Hepatocyte (in vitro differentiated cells): ENCODE data around the gene MYO5A. TPM values are rescaled to one million over a fixed set of nuclear protein-coding genes. Genes with fewer than 3 reads are reported as not detected.

Experiments
- DNase-seq: peaks from one replicate; pipeline ENCODE4 v3.0.0-alpha.2; 2016; ENCODE audit warnings: low spot score
- H2AFZ ChIP-seq: fragments of 200-600 bp; sonication (generic); 2 replicates; pipeline ENCODE4 v1.6.0; 2016; ENCODE audit warnings: antibody characterized with exemption, mild to moderate bottlenecking
- H3K27ac ChIP-seq: fragments of 200-600 bp; sonication (generic); 2 replicates; pipeline ENCODE4 v1.5.1; 2016; ENCODE audit warnings: mild to moderate bottlenecking
- H3K27me3 ChIP-seq: fragments of 200-600 bp; sonication (generic); 2 replicates; pipeline ENCODE4 v1.6.1; 2016
- H3K36me3 ChIP-seq: fragments of 200-600 bp; sonication (generic); replicated peaks from 2 replicates; pipeline ENCODE4 v1.5.1; 2016; ENCODE audit warnings: low read depth; ENCODE audit not compliant: insufficient read depth
- H3K4me1 ChIP-seq: fragments of 200-600 bp; sonication (generic); 2 replicates; pipeline ENCODE4 v1.5.1; 2016; ENCODE audit warnings: mild to moderate bottlenecking, moderate library complexity; ENCODE audit not compliant: insufficient read depth
- H3K4me2 ChIP-seq: fragments of 200-600 bp; sonication (generic); 2 replicates; pipeline ENCODE4 v1.6.0; 2016
- H3K4me3 ChIP-seq: fragments of 200-600 bp; sonication (generic); 2 replicates; pipeline ENCODE4 v1.5.1; 2016; ENCODE audit warnings: mild to moderate bottlenecking
- H3K79me2 ChIP-seq: fragments of 200-600 bp; sonication (generic); 2 replicates; pipeline ENCODE4 v1.6.0; 2017; ENCODE audit warnings: mild to moderate bottlenecking
- H3K9me2 ChIP-seq: fragments of 200-600 bp; sonication (generic); replicated peaks from 2 replicates; pipeline ENCODE4 v1.6.0; 2017; ENCODE audit warnings: mild to moderate bottlenecking; ENCODE audit not compliant: insufficient read depth
- H3K9me3 ChIP-seq: fragments of 200-600 bp; sonication (generic); 2 replicates; pipeline ENCODE4 v1.5.1; 2016; ENCODE audit warnings: low read depth, mild to moderate bottlenecking
- H4K20me1 ChIP-seq: fragments of 200-600 bp; sonication (generic); 2 replicates; pipeline ENCODE4 v1.6.0; 2016; ENCODE audit warnings: mild to moderate bottlenecking; ENCODE audit not compliant: insufficient read depth, poor library complexity, severe bottlenecking
- EZH2 ChIP-seq: fragments of 200-600 bp; sonication (generic); IDR thresholded peaks from 2 replicates; pipeline ENCODE4 v1.6.1; 2016; ENCODE audit warnings: antibody characterized with exemption, mild to moderate bottlenecking, borderline replicate concordance
- EZH2phosphoT487 ChIP-seq: fragments of 200-600 bp; sonication (generic); IDR thresholded peaks from one replicate; pipeline ENCODE4 v1.6.1; 2018; ENCODE audit warnings: antibody characterized with exemption, mild to moderate bottlenecking, low read depth, moderate library complexity; ENCODE audit not compliant: unreplicated experiment, severe bottlenecking
- WGBS: methylation state at CpG from one replicate; pipeline ENCODE4 v1.1.6; 2016; ENCODE audit warnings: low lambda C conversion rate; ENCODE audit errors: missing lambda C conversion rate; 5-methylcytosine and 5-hydroxymethylcytosine counted together
- polyA plus RNA-seq: library from polyadenylated mRNA; unstranded; fragments of >200 nt; fragmentation: Nextera tagmentation; extraction: Ambion mirVana; gene quantifications from 2 replicates; pipeline ENCODE4 v1.2.1, GENCODE V29; 2016
- total RNA-seq: library from RNA; depleted of rRNA; stranded (reverse); fragments of >200 nt; gene quantifications from 2 replicates; pipeline ENCODE4 v1.2.3, GENCODE V29; 2014
- TF ChIP-seq, protein P1 (sequence below): fragments of 200-600 bp; sonication (generic); IDR thresholded peaks from 2 replicates; pipeline ENCODE4 v1.5.1; 2016; ENCODE audit warnings: antibody characterized with exemption, mild to moderate bottlenecking; ENCODE audit not compliant: poor library complexity

MYO5A gene
- total and polyA plus RNA-seq, 2 experiments from 2014 or later, result 3.7 to 14.8 TPM

DNA sequence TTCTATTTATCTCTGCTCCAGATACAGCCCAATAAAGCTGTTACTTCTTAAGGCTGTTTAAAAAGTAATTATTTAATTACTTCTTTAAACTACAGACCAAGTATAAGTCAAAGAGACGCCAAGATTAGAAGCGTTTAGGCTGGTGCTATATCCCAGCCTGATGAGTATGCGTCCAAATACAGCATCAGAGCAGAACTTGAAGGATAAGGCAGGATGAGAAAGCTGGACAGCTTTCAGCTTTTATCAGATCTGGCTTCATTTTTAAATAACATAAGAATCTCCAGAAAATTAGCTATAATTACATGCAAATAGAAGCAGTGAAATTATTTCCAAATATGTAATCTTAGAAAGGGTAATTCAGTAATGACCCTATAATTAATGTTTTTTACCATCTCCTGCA, 122.8 kb downstream of the MYO5A start:
- no peaks in the 10 kb centered on the region for H3K4me1 ChIP-seq
- no peak overlapping the region for H3K4me2 ChIP-seq
- H3K27me3 ChIP-seq, result no peaks in the 10 kb centered on the region
- no peak overlapping the region for H2AFZ ChIP-seq
- H3K9me3 ChIP-seq, result no peaks in the 10 kb centered on the region
- no peaks in the 10 kb centered on the region for H3K36me3 ChIP-seq
- no peaks in the 10 kb centered on the region for H3K79me2 ChIP-seq
- H3K9me2 ChIP-seq, result no peaks in the 10 kb centered on the region
- H4K20me1 ChIP-seq, result no peaks in the 10 kb centered on the region
- H3K4me3 ChIP-seq, result no peak overlapping the region
- H3K27ac ChIP-seq, result no peak overlapping the region
- DNase-seq, result no peak
- TF ChIP-seq EZH2phosphoT487, result no peak
- TF ChIP-seq, protein P1, sequence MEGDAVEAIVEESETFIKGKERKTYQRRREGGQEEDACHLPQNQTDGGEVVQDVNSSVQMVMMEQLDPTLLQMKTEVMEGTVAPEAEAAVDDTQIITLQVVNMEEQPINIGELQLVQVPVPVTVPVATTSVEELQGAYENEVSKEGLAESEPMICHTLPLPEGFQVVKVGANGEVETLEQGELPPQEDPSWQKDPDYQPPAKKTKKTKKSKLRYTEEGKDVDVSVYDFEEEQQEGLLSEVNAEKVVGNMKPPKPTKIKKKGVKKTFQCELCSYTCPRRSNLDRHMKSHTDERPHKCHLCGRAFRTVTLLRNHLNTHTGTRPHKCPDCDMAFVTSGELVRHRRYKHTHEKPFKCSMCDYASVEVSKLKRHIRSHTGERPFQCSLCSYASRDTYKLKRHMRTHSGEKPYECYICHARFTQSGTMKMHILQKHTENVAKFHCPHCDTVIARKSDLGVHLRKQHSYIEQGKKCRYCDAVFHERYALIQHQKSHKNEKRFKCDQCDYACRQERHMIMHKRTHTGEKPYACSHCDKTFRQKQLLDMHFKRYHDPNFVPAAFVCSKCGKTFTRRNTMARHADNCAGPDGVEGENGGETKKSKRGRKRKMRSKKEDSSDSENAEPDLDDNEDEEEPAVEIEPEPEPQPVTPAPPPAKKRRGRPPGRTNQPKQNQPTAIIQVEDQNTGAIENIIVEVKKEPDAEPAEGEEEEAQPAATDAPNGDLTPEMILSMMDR, result no peak
- TF ChIP-seq EZH2, result no peak
- WGBS, result 84% methylated on average over 3 of the region's 3 CpGs

DNA sequence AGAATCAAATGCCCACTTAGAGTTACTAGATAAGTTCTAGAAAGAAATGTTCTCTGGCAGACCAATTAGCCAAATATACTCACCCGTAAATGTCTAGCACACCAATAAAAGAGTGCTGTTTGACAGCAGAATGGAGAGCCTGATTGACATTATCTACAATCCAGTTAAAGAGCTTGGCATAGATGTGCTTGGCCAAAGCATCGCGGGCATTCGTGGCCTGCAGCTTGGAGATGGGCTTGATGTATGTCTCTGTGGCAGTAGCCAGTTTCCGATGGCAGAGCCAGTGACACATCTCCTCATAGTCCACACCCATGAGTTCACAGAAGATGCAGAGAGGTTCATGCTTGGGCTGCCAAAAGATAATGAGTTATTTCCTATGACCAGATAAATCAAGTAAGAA, 131.6 kb downstream of the MYO5A start:
- no peaks in the 10 kb centered on the region for H4K20me1 ChIP-seq
- H3K27ac ChIP-seq, result no peak overlapping the region
- no peaks in the 10 kb centered on the region for H3K36me3 ChIP-seq
- H3K4me1 ChIP-seq, result no peaks in the 10 kb centered on the region
- 89% methylated on average over 5 of the region's 5 CpGs for WGBS
- no peaks in the 10 kb centered on the region for H3K27me3 ChIP-seq
- no peaks in the 10 kb centered on the region for H3K9me3 ChIP-seq
- H3K9me2 ChIP-seq, result no peaks in the 10 kb centered on the region
- no peak overlapping the region for H3K4me3 ChIP-seq
- no peaks in the 10 kb centered on the region for H3K79me2 ChIP-seq
- H2AFZ ChIP-seq, result no peak overlapping the region
- no peak for TF ChIP-seq EZH2
- TF ChIP-seq EZH2phosphoT487, result no peak
- TF ChIP-seq, protein P1, result no peak
- no peak overlapping the region for H3K4me2 ChIP-seq
- no peak for DNase-seq

- H3K79me2 ChIP-seq, result no peaks in the 10 kb centered on the region
- DNase-seq, result no peak
- H3K27me3 ChIP-seq, result no peaks in the 10 kb centered on the region
- no peaks in the 10 kb centered on the region for H4K20me1 ChIP-seq
- H3K4me1 ChIP-seq, result no peaks in the 10 kb centered on the region
- H3K36me3 ChIP-seq, result no peaks in the 10 kb centered on the region
- TF ChIP-seq EZH2, result no peak
- TF ChIP-seq, protein P1, result no peak
- TF ChIP-seq EZH2phosphoT487, result no peak
- no peak overlapping the region for H3K4me2 ChIP-seq
- H3K27ac ChIP-seq, result no peak overlapping the region
- 59% methylated on average over 3 of the region's 3 CpGs for WGBS
- H3K9me3 ChIP-seq, result no peaks in the 10 kb centered on the region
- no peak overlapping the region for H3K4me3 ChIP-seq
- no peaks in the 10 kb centered on the region for H3K9me2 ChIP-seq
- no peak overlapping the region for H2AFZ ChIP-seq
These were observed 134.6 kb downstream of the MYO5A start for GRCh38 chr15:52394118-52394517.
